Mesenteric fat pad (tissue), 1 donor: ENCODE measurements around the gene UGGT2. TPM values are rescaled to one million over a fixed set of nuclear protein-coding genes. Genes with fewer than 3 reads are reported as not detected.
"Not testable (repeated sequence)": the region's sequence is repeated elsewhere in the genome, so short reads cannot be mapped to it uniquely, and the experiment has no call there.

Experiments
- DNase-seq: peaks from one replicate; pipeline ENCODE4 v3.0.0-alpha.2; 2020; ENCODE audit warnings: low spot score
- total RNA-seq: library from RNA; stranded (reverse); fragmentation: NEBNext Ultra II Directional; extraction: Animal tissue kit (Norgen Biotek cat#: 25700); gene quantifications from one replicate; pipeline ENCODE4 v1.2.1, GENCODE V29; 2021
- donor health status: DM: yes; HTN: yes; CAD: no.

Gene UGGT2
- total RNA-seq, 1 donor from 2014 or later, result 32.4 TPM

GRCh38 chr13:95970878-95971277 lies 82.3 kb downstream of the UGGT2 start:
- no peak for DNase-seq

GRCh38 chr13:95968906-95969305 lies 84.3 kb downstream of the UGGT2 start:
- DNase-seq, result no peak

GRCh38 chr13:95957331-95957730 lies 95.9 kb downstream of the UGGT2 start:
- DNase-seq, result no peak

DNA sequence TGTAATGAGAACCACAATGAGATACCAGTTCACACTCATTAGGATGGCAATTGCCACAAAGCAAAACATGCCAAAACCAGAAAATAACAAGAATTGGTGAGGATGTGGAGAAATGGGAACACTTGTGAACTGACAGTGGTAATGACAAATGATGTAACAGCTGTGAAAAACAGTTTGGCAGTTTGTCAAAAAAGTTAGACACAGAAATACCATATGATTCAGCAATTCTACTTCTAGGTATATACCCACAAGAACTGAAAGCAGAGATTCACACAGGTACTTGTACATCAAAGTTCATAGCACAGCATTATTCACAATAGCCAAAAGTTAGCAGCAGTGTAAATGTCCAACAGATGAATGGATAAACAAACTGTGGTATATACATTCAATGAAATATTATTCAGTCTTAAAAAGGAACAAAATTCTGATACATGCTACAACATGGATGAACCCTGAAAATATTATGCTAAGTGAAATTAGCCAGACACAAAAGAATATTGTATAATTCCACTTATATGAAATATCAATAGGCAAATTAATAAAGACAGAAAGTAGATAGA lies 96.5 kb downstream of the UGGT2 start:
- DNase-seq, result no peak

GRCh38 chr13:95955719-95956118 lies 97.5 kb downstream of the UGGT2 start:
- no peak for DNase-seq

DNA sequence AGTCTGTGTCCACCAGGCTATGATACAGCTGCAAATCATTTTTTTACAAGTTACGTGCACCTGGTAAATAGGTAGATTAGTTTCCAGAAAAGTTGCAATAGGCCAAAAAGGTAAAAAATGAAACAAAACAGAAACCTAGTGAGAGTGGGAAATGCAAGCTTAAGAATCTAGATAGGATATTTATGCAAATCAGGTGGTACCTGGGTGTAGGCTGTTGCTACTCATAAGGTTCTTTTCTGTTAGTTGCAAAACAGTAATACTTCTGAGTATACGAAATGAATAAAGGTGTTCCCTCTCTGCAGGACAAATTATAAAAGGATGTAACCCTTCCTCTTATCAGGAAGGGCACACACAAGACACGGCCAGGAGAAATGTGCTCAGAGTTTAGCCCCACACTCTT lies 97.9 kb downstream of the UGGT2 start:
- DNase-seq, result no peak

GRCh38 chr13:95954266-95954665 lies 98.9 kb downstream of the UGGT2 start:
- no peak for DNase-seq

- no peak for DNase-seq
Measured at GRCh38 chr13:95950103-95950502, 103.1 kb downstream of the UGGT2 start.

- DNase-seq, result no peak
Measured at GRCh38 chr13:95948656-95949055, 104.5 kb downstream of the UGGT2 start.

GRCh38 chr13:95937714-95938320 lies 115.4 kb downstream of the UGGT2 start:
- no peak for DNase-seq

DNA sequence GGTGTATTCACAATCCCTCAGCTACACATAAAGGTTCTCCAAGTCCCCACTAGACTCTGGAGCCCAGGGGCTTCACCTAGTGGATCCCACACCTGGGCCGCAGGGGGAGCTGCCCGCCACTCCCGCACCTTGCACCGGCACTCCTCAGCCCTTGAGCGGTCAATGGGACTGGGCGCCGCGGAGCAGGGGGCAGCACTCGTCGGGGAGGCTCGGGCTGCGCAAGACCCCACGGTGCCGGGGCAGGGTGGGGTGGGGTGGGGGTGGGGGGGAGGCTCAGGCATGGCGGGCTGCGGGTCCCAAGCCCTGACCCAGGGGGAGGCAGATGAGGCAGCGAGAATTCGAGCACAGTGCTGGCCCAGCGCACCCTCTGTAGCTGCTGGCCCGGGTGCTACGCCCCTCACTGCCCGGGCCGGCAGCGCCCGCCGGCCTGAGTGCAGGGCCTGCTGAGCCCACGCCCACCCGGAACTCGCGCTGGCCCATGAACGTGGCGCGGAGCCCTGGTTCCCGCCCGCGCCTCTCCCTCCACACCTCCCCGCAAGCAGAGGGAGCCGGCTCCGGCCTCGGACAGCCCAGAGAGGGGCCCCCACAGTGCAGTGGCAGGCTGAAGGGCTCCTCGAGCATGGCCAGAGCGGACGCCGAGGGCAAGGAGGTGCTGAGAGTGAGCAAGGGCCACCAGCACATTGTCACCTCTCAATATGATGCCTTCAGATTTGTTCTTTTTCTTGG lies 121.7 kb downstream of the UGGT2 start:
- DNase-seq, result no peak

GRCh38 chr13:95929430-95929829 lies 123.8 kb downstream of the UGGT2 start:
- no peak for DNase-seq

GRCh38 chr13:95928367-95928906 lies 124.8 kb downstream of the UGGT2 start:
- not testable (repeated sequence) for DNase-seq

DNA sequence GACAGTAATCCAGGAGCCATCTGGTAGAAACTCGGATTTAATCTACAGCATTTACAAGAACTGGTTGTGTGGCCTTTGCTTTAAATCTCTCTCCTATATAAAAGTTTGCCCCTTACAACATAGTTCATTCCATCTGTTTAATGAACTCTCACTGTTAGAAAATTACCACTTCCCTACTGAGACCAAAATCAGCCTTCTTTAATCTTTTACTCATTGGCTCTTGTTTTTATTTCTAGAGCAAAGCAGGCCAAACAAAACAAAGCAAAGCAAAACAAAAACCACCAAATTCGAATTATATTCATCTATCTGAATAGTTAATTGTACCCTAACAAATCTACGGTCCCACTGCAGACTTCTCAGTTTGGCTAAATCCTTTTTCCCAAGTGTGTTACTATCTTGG lies 127.0 kb downstream of the UGGT2 start:
- no peak for DNase-seq

DNA sequence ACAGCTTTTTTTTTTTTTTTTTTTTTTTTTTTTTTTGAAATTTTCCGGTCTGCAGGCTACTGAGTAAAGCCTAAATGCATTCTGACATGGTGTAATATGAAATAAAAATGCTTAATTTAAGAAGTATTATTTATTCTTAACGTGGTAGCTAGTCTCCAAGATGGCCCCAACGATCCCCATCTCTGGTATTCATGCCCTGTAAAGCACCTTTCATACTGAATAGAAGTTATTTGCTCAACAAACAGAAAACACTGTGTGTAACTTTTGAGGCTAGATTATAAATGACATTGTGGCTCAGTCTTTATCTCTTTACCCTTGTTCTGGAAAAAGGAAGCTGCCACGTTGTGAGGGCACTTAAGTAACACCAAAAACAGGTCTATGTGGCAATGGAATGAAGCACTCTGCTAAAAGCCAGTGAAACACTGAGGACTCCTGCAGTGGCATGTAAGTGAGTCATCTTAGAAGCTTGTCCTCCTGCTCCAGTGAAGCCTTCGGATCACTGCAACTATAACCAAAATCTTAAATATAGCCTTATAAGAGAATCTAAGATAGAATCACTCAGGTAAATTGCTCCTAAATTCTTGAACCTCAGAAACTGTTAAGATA lies 128.7 kb downstream of the UGGT2 start:
- DNase-seq, result no peak

DNA sequence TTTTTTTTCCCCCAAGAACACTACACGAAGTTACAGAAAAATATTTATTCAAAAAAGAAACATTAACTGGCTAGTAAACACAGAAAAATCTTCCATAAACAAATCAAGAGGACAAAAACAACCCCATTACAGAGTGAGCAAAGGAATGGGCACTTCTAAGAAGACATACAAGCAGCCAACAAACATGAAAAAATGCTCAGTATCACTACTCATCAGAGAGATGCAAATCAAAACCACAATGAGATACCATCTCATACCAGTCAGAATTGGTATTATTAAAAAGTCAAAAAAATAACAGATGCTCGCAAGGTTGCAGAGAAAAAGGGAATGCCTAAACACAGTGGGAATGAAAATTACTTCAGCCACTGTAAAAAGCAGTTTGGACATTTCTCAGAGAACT lies 131.7 kb downstream of the UGGT2 start:
- no peak for DNase-seq

DNA sequence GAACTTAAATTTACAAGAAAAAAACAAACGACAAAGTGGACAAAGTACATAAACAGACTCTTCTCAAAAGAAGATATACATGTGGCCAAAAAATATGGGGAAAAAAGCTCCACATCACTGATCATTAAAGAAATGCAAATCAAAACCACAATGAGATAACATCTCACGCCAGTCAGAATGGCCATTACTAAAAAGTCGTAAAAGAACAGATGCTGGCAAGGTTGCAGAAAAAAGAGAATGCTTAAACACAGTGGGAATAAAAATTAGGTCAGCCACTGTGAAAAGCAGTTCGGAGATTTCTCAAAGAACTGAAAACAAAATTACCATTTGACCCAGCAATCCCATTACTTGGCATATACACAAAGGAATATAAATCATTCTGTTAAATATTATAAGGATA lies 132.7 kb downstream of the UGGT2 start:
- no peak for DNase-seq

GRCh38 chr13:95918860-95919259 lies 134.3 kb downstream of the UGGT2 start:
- DNase-seq, result no peak

- DNase-seq, result no peak
Measured at GRCh38 chr13:95914991-95915501, 138.2 kb downstream of the UGGT2 start.

GRCh38 chr13:95906999-95907398 lies 146.2 kb downstream of the UGGT2 start:
- DNase-seq, result no peak

- DNase-seq, result no peak
Measured at GRCh38 chr13:95903569-95903968, 149.6 kb downstream of the UGGT2 start.

DNA sequence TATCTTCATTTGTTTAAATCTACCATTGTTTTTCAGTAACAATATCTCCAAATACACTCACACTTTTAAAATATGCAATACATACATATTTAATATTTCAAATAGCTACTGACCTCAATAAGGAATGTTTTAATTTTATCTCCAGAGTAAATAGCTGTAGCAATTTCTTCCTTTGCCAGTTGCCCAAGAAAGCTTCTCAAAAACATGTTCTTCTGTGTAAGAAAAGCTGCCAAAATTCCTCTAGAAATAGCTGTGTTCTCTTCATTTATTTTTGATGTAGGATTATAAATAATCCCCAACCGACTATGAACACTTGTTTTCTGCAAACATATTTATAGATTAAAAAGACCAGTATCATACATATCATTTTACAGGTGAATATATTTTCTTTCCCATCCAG lies 150.5 kb downstream of the UGGT2 start:
- DNase-seq, result no peak
